Measurements from ENCODE around the gene HMCN1.
A peak's percentile ranks its signal among the peaks of the same experiment; 100 is the strongest.
"Not testable (repeated sequence)": the region's sequence is repeated elsewhere in the genome, so short reads cannot be mapped to it uniquely, and the experiment has no call there.

The HMCN1 gene

GRCh38 chr1:185860311-185860710, 126.1 kb downstream of the HMCN1 start:
- DNase-seq, result no peak

GRCh38 chr1:185860859-185861258, 126.7 kb downstream of the HMCN1 start:
- DNase-seq, result no peak

GRCh38 chr1:185861630-185862029, 127.4 kb downstream of the HMCN1 start:
- DNase-seq, result no peak

GRCh38 chr1:185862235-185862634, 128.0 kb downstream of the HMCN1 start:
- DNase-seq, result no peak

- no peak for DNase-seq
These were observed 130.1 kb downstream of the HMCN1 start for GRCh38 chr1:185864331-185864730.

GRCh38 chr1:185864889-185865517, 130.8 kb downstream of the HMCN1 start:
- DNase-seq, result no peak

GRCh38 chr1:185869590-185869989, 135.4 kb downstream of the HMCN1 start:
- DNase-seq, result no peak

GRCh38 chr1:185871627-185872150, 137.5 kb downstream of the HMCN1 start:
- DNase-seq, result no peak

GRCh38 chr1:185874246-185874645, 140.1 kb downstream of the HMCN1 start:
- no peak for DNase-seq

- no peak for DNase-seq
These were observed 146.1 kb downstream of the HMCN1 start for GRCh38 chr1:185880330-185880729.

GRCh38 chr1:185880779-185881333, 146.7 kb downstream of the HMCN1 start:
- peak; percentile 19 for DNase-seq

- DNase-seq, result no peak
These were observed 151.9 kb downstream of the HMCN1 start for GRCh38 chr1:185886046-185886445.

- no peak for DNase-seq
These were observed 152.5 kb downstream of the HMCN1 start for GRCh38 chr1:185886671-185887070.

GRCh38 chr1:185892831-185893403, 158.7 kb downstream of the HMCN1 start:
- not testable (repeated sequence) for DNase-seq

GRCh38 chr1:185894791-185895190, 160.6 kb downstream of the HMCN1 start:
- no peak for DNase-seq

GRCh38 chr1:185895208-185895900, 161.2 kb downstream of the HMCN1 start:
- no peak for DNase-seq

- DNase-seq, result no peak
These were observed 162.7 kb downstream of the HMCN1 start for GRCh38 chr1:185896863-185897262.

GRCh38 chr1:185906186-185906585, 172.0 kb downstream of the HMCN1 start:
- no peak for DNase-seq

- no peak for DNase-seq
These were observed 173.1 kb downstream of the HMCN1 start for GRCh38 chr1:185907246-185907645.

- no peak for DNase-seq
These were observed 177.8 kb downstream of the HMCN1 start for GRCh38 chr1:185911978-185912377.

GRCh38 chr1:185912504-185912903, 178.3 kb downstream of the HMCN1 start:
- no peak for DNase-seq

GRCh38 chr1:185914089-185914488, 179.9 kb downstream of the HMCN1 start:
- DNase-seq, result no peak

- DNase-seq, result no peak
These were observed 182.7 kb downstream of the HMCN1 start for GRCh38 chr1:185916861-185917260.

GRCh38 chr1:185917646-185918045, 183.5 kb downstream of the HMCN1 start:
- DNase-seq, result no peak
